Kidney (tissue), 14 donors: ENCODE measurements around the gene AHNAK. TPM values are rescaled to one million over a fixed set of nuclear protein-coding genes. Genes with fewer than 3 reads are reported as not detected.

Experiments used
- DNase-seq, 5 donors: peaks; one replicate each; pipeline ENCODE4 v3.0.0-alpha.2; 2013 to 2020
- FAIRE-seq: peaks from 2 replicates; lab custom pipeline; 2012; peaks lifted over from hg19 to GRCh38; lab: Jason Lieb, UNC
- H3K27ac ChIP-seq, 2 donors: one replicate each; pipeline ENCODE4 v1.7.0; 2013; ENCODE audit warnings: low read depth in 2 of 2, low read length in 2 of 2, inconsistent platforms in 1 of 2
- H3K27me3 ChIP-seq: one replicate; pipeline ENCODE4 v1.7.1; 2013; ENCODE audit warnings: low read length, inconsistent platforms; ENCODE audit not compliant: control insufficient read depth, insufficient read depth
- H3K36me3 ChIP-seq, 3 donors: one replicate each; pipeline versions ENCODE4 v1.7.0 to v1.7.1; 2013; ENCODE audit warnings: low read length in 3 of 3, control low read depth in 1 of 3, inconsistent platforms in 1 of 3; ENCODE audit not compliant: insufficient read depth in 3 of 3, control insufficient read depth in 2 of 3
- H3K4me1 ChIP-seq, 3 donors: one replicate each; pipeline versions ENCODE4 v1.7.0 to v1.7.1; 2013; ENCODE audit warnings: low read length in 3 of 3, inconsistent platforms in 1 of 3, low read depth in 1 of 3; ENCODE audit not compliant: control insufficient read depth in 2 of 3, insufficient read depth in 2 of 3
- H3K4me3 ChIP-seq, 3 donors: one replicate each; pipeline versions ENCODE4 v1.7.0 to v1.8.1; 2013; ENCODE audit warnings: low read length in 3 of 3, control low read depth in 1 of 3, inconsistent platforms in 1 of 3
- H3K9ac ChIP-seq, 3 donors: one replicate each; pipeline versions ENCODE4 v1.7.0 to v1.7.1; 2013; ENCODE audit warnings: low read length in 3 of 3, control low read depth in 1 of 3, inconsistent platforms in 1 of 3
- H3K9me3 ChIP-seq, 3 donors: one replicate each; pipeline versions ENCODE4 v1.7.0 to v1.7.1; 2013; ENCODE audit warnings: low read length in 3 of 3, control low read depth in 1 of 3, inconsistent platforms in 1 of 3; ENCODE audit not compliant: control insufficient read depth in 2 of 3, insufficient read depth in 1 of 3
- intact Hi-C: fragments of 100-400 bp; cut with DNase I; formaldehyde crosslinking; loops from one replicate; pipeline ENCODE4 v1.11.1; 2022
- polyA plus RNA-seq: library from polyadenylated mRNA; stranded (reverse); fragments of 350-450 nt; fragmentation: Illumina TruSeq; extraction: RNeasy Lipid Tissue Mini Kit (QIAGEN cat#74804); gene quantifications from one replicate; pipeline ENCODE4 v1.2.3, GENCODE V29; 2014; ENCODE audit warnings: low read depth, low replicate concordance; ENCODE audit not compliant: insufficient read depth
- total RNA-seq: library from RNA; stranded (reverse); fragmentation: NEBNext Ultra II Directional; extraction: Animal tissue kit (Norgen Biotek cat#: 25700); gene quantifications from one replicate; pipeline ENCODE4 v1.2.1, GENCODE V29; 2021
- TF ChIP-seq, protein P1 (sequence below): IDR thresholded peaks from 3 replicates; pipeline ENCODE4 v1.5.1; 2012; ENCODE audit warnings: mild to moderate bottlenecking, moderate library complexity, borderline replicate concordance; ENCODE audit not compliant: insufficient read depth; ENCODE audit errors: extremely low read depth
- donor health status: control.
- donor health status: control.
- donor health status: control.
- donor health status: control.
- donor health status: control.
- donor health status: DM: yes; HTN: yes; CAD: no.
- donor health status: Normal renal cell carcinoma (clear cell type).

The AHNAK gene
- total and polyA plus RNA-seq, 2 donors from 2014 or later = 36.6 to 700 TPM

DNA sequence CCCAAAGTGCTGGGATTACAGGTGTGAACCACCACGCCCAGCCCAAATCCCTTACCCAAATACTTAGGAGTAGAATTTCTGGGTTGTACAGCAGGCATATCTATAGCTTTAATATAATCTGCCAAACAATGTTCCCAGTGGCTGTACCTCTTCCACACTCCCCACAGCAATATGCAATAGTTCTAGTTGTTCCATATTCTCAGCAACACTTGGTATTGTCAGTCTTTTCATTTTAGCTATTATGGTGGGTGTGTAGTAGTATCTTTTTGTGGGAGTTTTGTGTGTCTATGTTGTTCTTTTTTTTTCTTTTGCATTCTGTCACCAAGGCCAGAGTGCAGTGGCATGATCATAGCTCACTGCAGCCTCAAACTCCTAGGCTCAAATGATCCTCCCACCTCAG is 109.0 kb downstream of the AHNAK start:
- Histone ChIP-seq H3K27ac (no peak overlapping the region), H3K9me3 (no peaks in the 10 kb centered on the region), H3K27me3 (no peaks in the 10 kb centered on the region), H3K4me1 (peaks cover 5 to 12% (median 7%) of the 10 kb centered on the region in 3 donors), H3K36me3 (no peaks in the 10 kb centered on the region), H3K9ac (no peak overlapping the region), H3K4me3 (no peak overlapping the region)
- FAIRE-seq (no peak), DNase-seq (no peak)
- TF ChIP-seq, protein P1, sequence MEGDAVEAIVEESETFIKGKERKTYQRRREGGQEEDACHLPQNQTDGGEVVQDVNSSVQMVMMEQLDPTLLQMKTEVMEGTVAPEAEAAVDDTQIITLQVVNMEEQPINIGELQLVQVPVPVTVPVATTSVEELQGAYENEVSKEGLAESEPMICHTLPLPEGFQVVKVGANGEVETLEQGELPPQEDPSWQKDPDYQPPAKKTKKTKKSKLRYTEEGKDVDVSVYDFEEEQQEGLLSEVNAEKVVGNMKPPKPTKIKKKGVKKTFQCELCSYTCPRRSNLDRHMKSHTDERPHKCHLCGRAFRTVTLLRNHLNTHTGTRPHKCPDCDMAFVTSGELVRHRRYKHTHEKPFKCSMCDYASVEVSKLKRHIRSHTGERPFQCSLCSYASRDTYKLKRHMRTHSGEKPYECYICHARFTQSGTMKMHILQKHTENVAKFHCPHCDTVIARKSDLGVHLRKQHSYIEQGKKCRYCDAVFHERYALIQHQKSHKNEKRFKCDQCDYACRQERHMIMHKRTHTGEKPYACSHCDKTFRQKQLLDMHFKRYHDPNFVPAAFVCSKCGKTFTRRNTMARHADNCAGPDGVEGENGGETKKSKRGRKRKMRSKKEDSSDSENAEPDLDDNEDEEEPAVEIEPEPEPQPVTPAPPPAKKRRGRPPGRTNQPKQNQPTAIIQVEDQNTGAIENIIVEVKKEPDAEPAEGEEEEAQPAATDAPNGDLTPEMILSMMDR = no peak
- intact Hi-C loops = no loop called here

DNA sequence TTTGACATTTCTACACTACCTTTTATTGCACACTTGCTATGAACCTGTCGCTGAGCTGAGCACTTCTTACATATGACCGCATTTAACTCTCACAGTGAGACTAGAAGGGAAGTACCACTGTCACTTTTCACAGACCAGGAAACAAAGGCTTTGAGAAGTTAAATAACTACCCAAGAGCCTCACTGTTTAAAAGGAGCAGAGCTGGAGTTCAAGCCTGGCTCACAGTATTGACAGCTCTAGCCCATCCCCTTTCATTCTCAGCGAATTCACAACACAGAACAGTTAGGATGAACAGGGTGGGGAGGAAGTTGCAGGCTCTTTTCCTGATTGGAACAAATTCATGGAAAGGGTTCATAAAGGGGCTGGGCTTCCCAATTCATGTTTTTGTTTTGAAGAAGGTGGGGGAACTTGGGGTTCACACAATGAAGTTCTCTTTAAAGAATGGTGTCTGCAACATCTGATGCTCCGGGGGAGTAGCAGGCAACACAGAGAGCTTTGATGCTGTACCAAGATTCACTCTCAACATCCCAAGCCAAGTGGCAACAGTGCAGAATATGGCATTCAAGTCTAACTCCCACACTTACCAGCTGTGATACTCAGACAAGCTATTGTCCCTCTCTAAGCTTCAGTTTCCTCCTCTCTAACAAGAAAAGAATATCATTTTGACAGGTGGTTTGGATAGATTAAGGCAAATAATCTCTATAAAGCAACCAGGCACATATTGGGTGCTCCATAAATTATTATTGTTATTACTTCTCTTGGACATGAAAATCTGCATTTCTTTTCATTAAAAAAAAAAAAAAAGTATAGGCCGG is 110.6 kb downstream of the AHNAK start:
- FAIRE-seq = no peak
- no peak overlapping the region for H3K27ac ChIP-seq

DNA sequence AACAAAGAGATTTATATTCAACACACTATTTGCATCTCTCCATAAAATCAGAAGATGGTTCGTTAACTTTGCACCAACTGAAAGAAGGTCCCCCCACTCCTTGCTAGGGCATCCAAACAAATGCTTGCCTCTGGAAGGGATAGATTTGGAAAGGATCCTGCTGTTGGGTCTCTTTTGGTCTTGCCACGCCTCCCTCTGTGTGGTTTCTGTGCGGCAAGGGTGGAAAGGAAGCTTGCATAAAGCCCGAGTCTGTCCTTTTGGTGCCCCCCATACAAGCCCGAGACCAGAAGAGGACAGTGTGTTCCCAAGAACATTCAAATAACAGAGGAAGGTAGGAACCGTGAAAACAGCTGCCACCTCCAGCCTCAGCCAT is 112.7 kb downstream of the AHNAK start:
- Histone ChIP-seq H3K4me3 (peak overlapping the region in 1 of 3 donors; percentile 2), H3K36me3 (no peaks in the 10 kb centered on the region), H3K27me3 (no peaks in the 10 kb centered on the region), H3K9me3 (no peaks in the 10 kb centered on the region), H3K27ac (peak overlapping the region in 1 of 2 donors; percentile 9), H3K4me1 (peaks cover 5 to 12% (median 11%) of the 10 kb centered on the region in 3 donors), H3K9ac (no peak overlapping the region)
- peak in 2 of 5 donors; percentile 54 to 68 for DNase-seq
- intact Hi-C loops = no loop called here
- no peak for FAIRE-seq
- TF ChIP-seq, protein P1 = no peak

More for the DNA sequence above, 110.6 kb downstream of the AHNAK start:
- H3K36me3 ChIP-seq = no peaks in the 10 kb centered on the region
- TF ChIP-seq, protein P1 = no peak
- no peaks in the 10 kb centered on the region for H3K9me3 ChIP-seq
- peaks cover 5 to 12% (median 7%) of the 10 kb centered on the region in 3 donors for H3K4me1 ChIP-seq
- no peaks in the 10 kb centered on the region for H3K27me3 ChIP-seq
- no peak for DNase-seq
- intact Hi-C loops = no loop called here
- H3K9ac ChIP-seq = no peak overlapping the region
- H3K4me3 ChIP-seq = no peak overlapping the region
